ENCODE results near the gene RBM6. TPM values are rescaled to one million over a fixed set of nuclear protein-coding genes. Genes with fewer than 3 reads are reported as not detected.

RBM6 gene
- polyA plus RNA-seq, 3 donors, result 39.5 to 161 (median 54.7) TPM

GRCh38 chr3:50119786-50120185, 179.8 kb downstream of the RBM6 start:
- WGBS, 3 donors, result 84 to 91% (median 85%) methylated on average over 3 of the region's 3 CpGs
- no peak overlapping the region for H3K27ac ChIP-seq (ENCODE audit: low read depth, low read length)

- WGBS, 3 donors, result 81 to 86% (median 84%) methylated on average over 10 of the region's 10 CpGs
- no peak overlapping the region for H3K27ac ChIP-seq (ENCODE audit: low read depth, low read length)
Measured at GRCh38 chr3:50120364-50121071, 180.6 kb downstream of the RBM6 start.

GRCh38 chr3:50121072-50122032, 181.4 kb downstream of the RBM6 start:
- WGBS, 3 donors, result 31 to 38% (median 36%) methylated on average over 13 of the region's 13 CpGs
- no peak overlapping the region for H3K27ac ChIP-seq (ENCODE audit: low read depth, low read length)

- 74 to 81% (median 74%) methylated on average over 2 of the region's 2 CpGs for WGBS, 3 donors
- H3K27ac ChIP-seq (ENCODE audit: low read depth, low read length), result no peak overlapping the region
Measured at GRCh38 chr3:50122071-50122470, 182.1 kb downstream of the RBM6 start.

- WGBS, 3 donors, result 68 to 83% (median 79%) methylated on average over 14 of the region's 14 CpGs
- no peak overlapping the region for H3K27ac ChIP-seq (ENCODE audit: low read depth, low read length)
Measured at GRCh38 chr3:50122661-50123391, 182.9 kb downstream of the RBM6 start.

- 64 to 67% (median 66%) methylated on average over 4 of the region's 4 CpGs for WGBS, 3 donors
- no peak overlapping the region for H3K27ac ChIP-seq (ENCODE audit: low read depth, low read length)
Measured at GRCh38 chr3:50123394-50124051, 183.6 kb downstream of the RBM6 start.

- H3K27ac ChIP-seq (ENCODE audit: low read depth, low read length), result no peak overlapping the region
- WGBS, 3 donors, result 32 to 48% (median 41%) methylated on average over 14 to 15 of the region's 15 CpGs
Measured at GRCh38 chr3:50124052-50124799, 184.3 kb downstream of the RBM6 start.

- H3K27ac ChIP-seq (ENCODE audit: low read depth, low read length), result no peak overlapping the region
- 55 to 64% (median 61%) methylated on average over 12 of the region's 12 CpGs for WGBS, 3 donors
Measured at GRCh38 chr3:50124800-50125178, 184.8 kb downstream of the RBM6 start.

- 72 to 84% (median 73%) methylated on average over 7 to 9 of the region's 9 CpGs for WGBS, 3 donors
- H3K27ac ChIP-seq (ENCODE audit: low read depth, low read length), result no peak overlapping the region
Measured at GRCh38 chr3:50125541-50126286, 185.8 kb downstream of the RBM6 start.

- WGBS, 3 donors, result 59 to 70% (median 67%) methylated on average over 14 to 16 of the region's 16 CpGs
- H3K27ac ChIP-seq (ENCODE audit: low read depth, low read length), result no peak overlapping the region
Measured at GRCh38 chr3:50126287-50127211, 186.6 kb downstream of the RBM6 start.

Other genes with a start within 250 kb of the RBM6 start
- under 1 TPM in 2 of 3 donors, not detected in 1; 0.87 to 0.88 TPM for gene AMIGO3, start 220.5 kb upstream of the RBM6 start, polyA plus RNA-seq
- gene GMPPB, start 216.2 kb upstream of the RBM6 start, polyA plus RNA-seq, result 10 to 100 TPM; 18.1 to 34.0 (median 20.5) TPM
- 10 to 100 TPM; 11.7 to 16.3 (median 15.7) TPM for gene IP6K1, start 153.6 kb upstream of the RBM6 start, polyA plus RNA-seq
- gene CDHR4, start 140.3 kb upstream of the RBM6 start, polyA plus RNA-seq, result not detected
- gene INKA1, start 136.9 kb upstream of the RBM6 start, polyA plus RNA-seq, result 1 to 10 TPM; 1.4 to 4.2 (median 1.6) TPM
- gene UBA7, start 126.2 kb upstream of the RBM6 start, polyA plus RNA-seq, result 10 to 100 TPM; 25.7 to 47.6 (median 31.2) TPM
- gene TRAIP, start 83.6 kb upstream of the RBM6 start, polyA plus RNA-seq, result 1 to 10 TPM in 1 of 3 donors, under 1 TPM in 2; 0.64 to 1.0 (median 0.84) TPM
- gene CAMKV, start 70.2 kb upstream of the RBM6 start, polyA plus RNA-seq, result under 1 TPM in 1 of 3 donors, not detected in 2; 0.07 TPM
- gene MST1R, start 36.3 kb upstream of the RBM6 start, polyA plus RNA-seq, result 1 to 10 TPM; 2.5 to 7.7 (median 6.7) TPM
- gene MON1A, start 10.3 kb upstream of the RBM6 start, polyA plus RNA-seq, result 10 to 100 TPM in 1 of 3 donors, 1 to 10 TPM in 2; 5.1 to 10.2 (median 9.7) TPM
- 10 to 100 TPM; 54.6 to 76.0 (median 60.2) TPM for gene RBM5, start 148.8 kb downstream of the RBM6 start, polyA plus RNA-seq
- gene SEMA3F, start 215.2 kb downstream of the RBM6 start, polyA plus RNA-seq, result 10 to 100 TPM in 2 of 3 donors, 1 to 10 TPM in 1; 5.5 to 35.5 (median 23.8) TPM